GM11168 (cell line): ENCODE results near the gene NRM.

Source experiments
- in situ Hi-C: fragments of 300-500 bp; cut with MboI; formaldehyde crosslinking; loops from one replicate; pipeline ENCODE4 v1.12.0; 2022; ENCODE audit warnings: low sequenced_read_pairs; ENCODE audit not compliant: unreplicated experiment

NRM gene

DNA sequence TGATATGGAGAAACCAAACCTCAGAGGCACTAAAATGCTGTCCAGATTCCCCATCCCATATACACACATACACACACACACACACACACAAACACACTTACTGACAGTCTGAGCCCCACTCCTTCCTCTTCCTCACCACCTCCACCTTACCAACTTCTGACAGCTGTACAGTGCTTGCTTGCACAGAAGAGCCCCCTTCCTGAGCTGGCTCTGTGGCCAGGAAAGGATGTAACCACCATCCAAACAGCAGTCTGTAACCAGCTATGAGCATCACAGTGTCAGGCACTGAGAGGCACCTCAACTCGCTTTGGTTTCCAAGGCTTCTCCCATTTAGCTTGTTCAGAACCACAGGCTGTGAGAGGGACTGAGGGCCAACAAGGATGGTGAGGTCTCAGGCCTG lies 49.7 kb downstream of the NRM start:
- in situ Hi-C loops: no loop called here

DNA sequence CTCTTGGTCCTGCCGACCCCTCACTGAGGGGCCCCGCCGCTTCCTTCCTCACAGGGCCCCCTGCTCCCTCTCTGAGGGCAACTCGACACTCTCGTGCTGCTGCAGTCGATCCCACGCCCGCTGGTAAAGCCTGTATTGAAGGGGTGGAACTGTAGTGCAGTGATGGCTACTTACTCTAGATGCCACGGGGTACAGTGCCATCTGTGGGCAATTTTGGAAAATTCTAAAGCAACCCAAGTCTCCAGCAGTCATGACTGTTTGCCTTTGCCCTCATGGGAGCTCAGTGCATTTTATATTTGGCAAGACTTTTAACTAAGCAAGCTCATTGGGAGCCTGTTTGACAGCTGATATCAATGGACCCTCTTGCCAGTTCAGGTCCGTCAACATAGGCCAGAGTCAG lies 50.3 kb downstream of the NRM start:
- in situ Hi-C loops: no loop called here
